T-helper 1 cell treated with Interleukin-12 subunit alpha and Interleukin-12 subunit beta and Interleukin-4 antibody, amounts not matched to agents 30 ng/mL and 1 ng/mL, for 36 hours (primary cell): Measurements from ENCODE around the gene SLC45A1. TPM values are rescaled to one million over a fixed set of nuclear protein-coding genes. Genes with fewer than 3 reads are reported as not detected.

Source experiments
- intact Hi-C: fragments of 100-400 bp; cut with micrococcal nuclease; formaldehyde crosslinking; loops from one replicate; pipeline ENCODE4 v1.15.1; 2024
- total RNA-seq: library from RNA; stranded (reverse); gene quantifications from 2 replicates; pipeline ENCODE4 v1.2.3, GENCODE V29; 2022

SLC45A1 gene
- total RNA-seq, 1 donor from 2014 or later, result 0.51 TPM

DNA sequence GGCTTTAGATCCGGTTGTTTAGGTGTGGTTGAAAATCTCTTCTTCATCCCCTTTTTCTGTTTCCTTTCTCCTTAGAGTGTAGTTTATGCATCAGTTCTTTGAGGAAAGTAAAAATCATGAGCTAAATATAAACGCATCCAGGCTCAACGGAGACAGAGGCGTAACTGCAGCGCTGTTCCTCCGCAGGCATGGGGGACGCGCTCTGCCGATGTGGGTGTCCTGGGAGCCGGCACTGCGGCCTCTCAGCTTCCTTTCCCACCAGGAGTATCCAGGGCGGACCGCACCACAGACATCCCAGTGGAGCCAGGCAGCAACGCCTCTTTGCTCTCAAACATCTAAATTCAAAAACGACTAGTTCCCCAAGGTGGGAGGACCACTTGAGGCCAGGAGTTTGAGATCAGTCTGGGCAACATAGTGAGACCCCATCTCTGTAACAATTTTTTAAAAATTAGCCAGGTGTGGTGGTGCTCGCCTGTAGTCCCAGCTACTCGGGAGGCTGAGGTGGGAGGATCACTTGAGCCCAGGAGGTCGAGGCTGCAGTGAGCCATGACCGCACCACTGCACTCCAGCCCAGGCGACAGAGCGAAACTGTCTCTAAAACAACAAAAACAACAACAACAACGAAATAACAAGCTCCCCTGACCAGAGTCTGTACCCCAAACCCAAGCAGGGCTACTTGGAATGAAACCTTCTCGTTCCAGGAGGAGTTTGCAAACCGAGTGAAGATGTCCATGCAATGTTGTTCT, 16.4 kb downstream of the SLC45A1 start:
- intact Hi-C loops, result no loop called here

DNA sequence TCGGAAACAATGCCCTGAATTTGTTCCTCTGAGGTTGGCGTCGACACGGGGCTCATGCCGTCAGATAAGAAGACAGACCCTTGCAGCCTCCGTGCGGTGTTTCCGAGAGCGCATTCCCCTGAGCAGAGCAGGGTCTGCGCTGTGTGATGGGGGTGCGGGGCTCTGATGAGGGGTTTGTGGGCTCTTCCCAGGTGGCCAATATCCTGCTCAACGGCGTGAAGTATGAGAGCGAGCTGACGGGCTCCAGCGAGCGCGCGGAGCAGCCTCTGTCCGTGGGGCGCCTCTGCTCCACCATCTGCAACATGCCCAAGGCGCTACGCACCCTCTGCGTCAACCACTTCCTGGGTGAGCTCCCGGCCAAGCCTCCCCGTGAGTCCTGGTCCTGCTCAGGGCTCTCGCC, 17.3 kb downstream of the SLC45A1 start:
- intact Hi-C loops, result no loop called here

DNA sequence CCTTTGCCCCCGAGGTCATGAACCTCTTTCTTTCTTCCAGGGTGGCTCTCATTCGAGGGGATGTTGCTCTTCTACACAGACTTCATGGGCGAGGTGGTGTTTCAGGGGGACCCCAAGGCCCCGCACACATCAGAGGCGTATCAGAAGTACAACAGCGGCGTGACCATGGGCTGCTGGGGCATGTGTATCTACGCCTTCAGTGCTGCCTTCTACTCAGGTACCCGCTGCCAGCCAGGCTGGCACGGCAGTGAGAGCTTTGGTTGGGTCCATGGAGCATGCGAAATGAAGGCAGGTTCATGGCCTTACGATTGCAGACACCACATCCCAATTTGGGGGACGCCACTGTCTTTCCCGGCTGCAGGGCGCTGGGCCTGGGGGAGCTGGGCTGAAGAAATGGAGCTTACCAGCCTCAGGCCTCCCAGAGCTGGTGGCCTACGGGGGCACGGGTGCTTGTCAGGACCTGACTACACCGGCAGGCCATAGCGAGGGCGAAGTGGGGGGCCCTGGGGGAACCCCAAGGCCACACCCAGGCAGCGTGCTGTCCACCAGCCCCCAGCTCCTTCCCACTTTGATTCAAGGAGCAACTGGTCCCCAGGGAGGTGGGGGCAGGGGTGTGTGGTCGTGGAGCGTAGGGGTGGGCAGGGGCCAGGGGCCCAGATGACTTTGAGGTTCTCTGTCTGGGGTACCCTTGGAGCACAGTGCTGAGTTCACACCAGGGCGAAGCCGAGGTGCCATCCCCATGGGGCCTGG, 20.0 kb downstream of the SLC45A1 start:
- intact Hi-C loops, result no loop called here

DNA sequence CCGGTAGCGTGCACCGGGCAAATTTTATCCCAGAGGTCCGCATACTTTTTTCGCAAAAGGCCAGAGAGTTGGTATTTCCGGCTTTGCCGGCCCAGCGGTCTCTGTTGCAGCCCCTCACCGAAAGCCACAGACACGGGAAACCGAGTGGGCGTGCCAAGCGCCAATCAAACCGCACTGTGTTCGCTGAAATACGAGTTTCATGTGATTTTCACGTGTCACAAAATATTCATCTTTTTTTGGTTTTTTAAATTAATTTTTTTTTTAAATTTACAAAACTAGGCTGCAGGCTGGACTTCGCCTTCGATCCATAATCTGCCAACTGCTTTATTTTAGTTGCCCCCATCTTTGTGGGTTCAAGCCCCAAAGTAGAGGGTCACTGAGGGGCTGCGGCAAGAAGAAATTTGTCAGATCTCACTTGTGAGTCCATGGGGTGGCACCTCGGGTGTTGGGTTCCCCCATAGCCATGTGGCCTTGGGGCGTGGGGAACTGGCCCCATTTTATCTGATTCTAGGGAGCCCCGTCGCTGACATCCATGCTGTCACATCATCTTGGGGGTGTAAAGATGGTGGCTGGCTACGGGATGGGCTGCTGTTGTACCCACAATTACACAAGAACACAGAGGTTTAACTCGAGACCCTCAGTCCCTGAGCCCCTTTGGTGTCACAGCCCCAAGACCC, 20.8 kb downstream of the SLC45A1 start:
- intact Hi-C loops, result no loop called here

DNA sequence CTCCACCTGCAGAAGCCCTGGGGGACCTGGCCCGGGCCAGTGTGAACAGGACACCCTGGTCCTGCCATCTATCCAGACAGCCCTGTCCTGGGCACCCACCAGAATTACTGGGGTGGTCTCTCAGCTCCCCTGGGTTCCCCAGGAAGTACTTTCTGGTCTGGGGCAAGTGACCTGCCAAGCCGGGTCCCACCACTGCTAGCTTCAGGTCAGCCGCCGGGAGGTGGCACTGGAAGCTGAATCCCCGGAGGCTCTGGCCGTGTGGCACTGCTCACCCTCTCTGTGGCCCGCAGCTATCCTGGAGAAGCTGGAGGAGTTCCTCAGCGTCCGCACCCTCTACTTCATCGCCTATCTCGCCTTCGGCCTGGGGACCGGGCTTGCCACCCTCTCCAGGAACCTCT, 21.3 kb downstream of the SLC45A1 start:
- intact Hi-C loops, result no loop called here

DNA sequence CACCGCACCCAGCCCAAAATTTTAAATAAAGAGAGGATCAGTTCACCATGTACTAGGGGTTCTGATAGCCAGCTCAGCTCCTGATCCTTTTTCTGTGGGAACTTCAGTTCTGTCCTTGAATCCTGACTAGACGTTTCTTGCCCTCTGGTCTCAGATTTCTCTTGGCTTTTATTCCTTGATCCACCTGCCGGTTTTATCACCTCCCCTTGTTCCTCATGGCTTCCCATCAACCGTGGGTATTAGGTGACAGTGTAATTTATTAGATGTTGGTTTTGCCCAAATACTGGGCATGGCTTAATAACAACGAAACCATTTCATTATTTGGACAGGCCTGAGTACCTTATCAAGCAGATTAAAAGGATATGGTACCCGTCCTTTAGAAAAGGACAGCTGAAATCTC, 22.5 kb downstream of the SLC45A1 start:
- intact Hi-C loops, result no loop called here

DNA sequence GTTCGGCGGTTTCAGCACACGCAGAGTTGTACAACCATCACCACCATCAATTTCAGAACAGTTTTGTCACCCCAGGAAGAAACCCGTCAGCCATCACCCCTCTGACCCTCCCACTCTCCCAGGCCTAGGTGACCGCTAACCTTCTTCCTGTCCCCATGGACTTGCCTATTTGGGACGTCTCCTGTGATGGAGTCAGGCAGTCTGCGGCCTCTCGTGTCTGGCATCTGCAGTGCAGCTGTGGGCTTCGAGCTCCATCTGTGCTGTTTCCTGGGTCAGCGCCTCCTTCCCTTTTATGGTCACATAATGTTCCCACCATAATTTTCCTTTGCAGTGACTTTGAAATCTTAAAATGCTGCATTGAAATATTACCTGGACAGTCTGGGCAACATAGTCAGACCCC, 24.4 kb downstream of the SLC45A1 start:
- intact Hi-C loops, result no loop called here

DNA sequence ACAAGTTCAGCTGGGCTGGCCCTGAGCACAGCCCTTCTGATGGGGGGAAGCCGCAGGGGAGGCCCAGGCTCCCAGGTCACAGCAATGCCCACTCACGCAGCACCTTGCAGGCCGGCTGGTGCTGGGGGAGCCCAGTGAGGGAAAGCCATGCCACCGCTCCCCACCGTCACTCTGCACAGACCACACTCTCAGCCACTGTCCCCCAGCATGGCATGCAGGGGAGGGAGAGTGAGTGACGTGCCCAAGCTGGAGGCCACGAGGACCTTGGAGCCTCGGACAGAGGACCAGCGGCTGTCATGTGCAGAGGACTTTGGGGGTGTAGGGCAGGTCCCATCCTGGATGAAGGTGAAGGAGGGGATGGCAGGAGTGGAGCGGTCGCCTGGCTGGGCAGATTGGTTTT, 25.1 kb downstream of the SLC45A1 start:
- intact Hi-C loops, result no loop called here

DNA sequence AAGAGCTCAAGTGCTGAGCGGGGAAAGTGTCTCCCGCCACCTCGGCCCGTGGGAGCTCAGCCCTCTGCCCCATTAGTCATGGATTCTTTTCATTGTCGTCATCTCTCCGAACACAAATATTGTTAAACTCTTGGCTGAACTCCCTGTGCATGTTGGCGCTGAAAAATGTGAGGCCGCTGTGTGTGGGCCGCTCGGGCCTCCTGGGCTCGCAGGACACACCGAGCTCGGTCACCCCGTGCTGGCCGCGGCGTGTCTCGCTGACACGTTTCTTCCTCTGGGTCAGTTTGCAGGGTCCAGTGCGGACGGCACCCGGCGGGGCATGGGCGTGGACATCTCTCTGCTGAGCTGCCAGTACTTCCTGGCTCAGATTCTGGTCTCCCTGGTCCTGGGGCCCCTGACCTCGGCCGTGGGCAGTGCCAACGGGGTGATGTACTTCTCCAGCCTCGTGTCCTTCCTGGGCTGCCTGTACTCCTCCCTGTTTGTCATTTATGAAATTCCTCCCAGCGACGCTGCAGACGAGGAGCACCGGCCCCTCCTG, 25.6 kb downstream of the SLC45A1 start:
- intact Hi-C loops, result no loop called here

DNA sequence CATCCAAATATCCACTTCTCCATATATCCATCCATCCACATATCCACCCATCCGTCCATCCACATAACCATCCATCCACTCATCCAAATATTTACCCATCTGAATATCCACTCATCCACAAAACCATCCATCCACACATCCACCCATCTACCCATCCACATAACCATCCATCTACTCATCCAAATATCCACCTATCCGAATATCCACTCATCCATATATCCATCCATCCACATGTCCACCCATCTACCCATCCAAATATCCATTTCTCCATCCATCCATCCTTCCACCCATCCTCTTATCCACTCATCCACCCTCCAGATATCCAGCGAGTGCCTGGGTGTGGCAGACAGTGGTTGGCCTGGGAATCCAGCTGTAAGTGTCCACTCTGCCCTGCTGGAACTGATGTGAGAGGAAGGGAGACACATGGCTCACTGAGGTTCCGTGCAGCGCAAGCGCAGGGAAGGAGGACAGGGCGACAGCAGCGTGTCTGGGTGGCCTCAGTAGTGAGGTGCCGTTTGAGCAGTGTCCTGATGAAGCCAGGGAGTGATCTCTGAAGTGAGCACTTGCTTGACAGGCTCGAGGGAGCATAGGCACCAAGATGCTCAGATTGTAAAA, 27.1 kb downstream of the SLC45A1 start:
- intact Hi-C loops, result no loop called here

DNA sequence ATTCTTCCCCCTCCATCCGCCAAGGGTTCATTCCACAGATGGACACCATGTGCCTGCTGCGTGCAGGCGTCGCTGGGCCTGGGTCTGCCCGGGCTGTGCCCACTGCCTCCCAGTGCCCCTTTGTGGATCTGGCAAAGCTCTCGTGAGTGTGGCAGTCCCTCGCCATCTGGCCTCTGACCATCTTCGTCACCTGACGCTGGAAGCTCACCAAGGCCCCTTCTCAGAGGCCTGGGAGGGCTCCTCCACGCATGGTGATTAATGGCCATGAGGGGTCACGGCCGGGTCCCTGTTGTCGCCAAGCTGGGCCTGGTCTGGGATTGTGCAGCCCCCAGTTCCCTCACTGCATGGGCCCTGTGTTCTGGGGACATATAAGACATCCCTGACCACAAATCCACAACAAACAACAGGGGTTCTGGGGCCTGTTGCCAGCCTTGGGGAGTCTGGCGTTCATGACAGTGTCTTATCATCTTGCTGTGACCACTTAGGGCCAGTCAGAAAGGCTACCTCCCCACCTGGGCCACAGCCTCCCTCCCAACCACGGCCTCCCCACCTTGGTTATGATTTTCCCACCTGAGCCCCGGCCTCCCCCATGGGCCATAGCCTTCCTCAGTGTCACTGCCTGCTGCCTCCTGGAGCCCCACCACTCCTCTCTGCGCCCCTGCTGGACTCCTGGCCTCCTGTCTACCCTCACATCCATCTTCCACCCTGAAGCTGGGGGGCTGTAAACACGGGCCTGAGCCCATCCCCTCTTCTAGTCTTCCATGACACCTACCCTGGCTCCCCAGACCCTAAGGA, 27.9 kb downstream of the SLC45A1 start:
- intact Hi-C loops, result no loop called here

DNA sequence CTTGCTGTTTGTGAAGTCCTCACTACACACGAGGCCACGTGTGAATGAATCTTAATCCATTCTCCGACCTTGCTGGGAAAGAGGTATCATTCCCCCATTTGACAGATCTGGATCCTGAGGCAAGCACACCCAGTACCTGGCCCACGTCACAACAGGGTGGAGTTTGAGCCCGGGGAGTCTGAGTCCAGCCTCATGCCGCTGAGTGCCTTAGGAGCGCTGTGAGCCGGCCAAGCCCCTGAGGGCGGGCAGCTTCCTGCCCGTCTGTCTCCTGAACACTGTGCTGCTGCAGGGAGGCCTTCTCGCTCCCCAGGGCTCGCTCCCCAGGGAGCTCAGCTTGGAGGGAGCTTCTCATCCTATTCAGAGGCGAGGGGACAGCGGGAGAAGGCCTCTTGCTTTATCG, 29.7 kb downstream of the SLC45A1 start:
- intact Hi-C loops, result no loop called here

DNA sequence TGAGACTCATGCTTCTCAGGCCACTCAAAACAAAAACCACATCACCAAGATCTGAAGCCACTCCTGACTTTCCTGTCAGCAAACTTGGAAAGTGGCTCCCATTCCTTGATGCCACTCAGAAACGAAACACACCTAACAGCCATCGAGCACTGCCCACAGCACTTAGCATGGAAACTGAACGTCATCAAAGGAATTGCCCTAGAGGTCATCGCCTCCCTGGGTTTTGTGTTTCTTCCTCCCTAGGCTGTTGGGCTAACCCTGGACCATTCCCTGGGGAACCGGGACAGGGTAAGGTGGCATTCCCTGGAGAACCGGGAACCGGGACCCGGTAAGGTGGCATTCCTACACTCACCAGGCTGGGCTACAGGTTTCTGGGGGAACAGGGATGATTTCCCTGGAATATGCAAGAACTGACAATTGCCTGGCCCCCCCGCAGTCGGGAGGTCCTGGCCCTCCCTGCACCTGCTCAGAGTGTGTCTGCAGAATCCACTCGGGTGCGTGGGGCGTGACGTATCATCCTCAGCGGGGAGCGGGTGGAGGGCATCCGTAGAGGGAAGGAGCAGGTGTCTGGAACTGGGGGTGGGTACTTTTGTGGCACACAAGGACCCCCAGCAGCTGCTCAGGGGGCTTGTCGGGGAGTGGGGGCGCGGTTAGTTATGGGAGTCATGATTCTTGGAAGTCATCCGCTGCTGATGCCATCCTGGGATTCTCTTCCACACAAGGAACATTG, 30.3 kb downstream of the SLC45A1 start:
- intact Hi-C loops, result no loop called here

DNA sequence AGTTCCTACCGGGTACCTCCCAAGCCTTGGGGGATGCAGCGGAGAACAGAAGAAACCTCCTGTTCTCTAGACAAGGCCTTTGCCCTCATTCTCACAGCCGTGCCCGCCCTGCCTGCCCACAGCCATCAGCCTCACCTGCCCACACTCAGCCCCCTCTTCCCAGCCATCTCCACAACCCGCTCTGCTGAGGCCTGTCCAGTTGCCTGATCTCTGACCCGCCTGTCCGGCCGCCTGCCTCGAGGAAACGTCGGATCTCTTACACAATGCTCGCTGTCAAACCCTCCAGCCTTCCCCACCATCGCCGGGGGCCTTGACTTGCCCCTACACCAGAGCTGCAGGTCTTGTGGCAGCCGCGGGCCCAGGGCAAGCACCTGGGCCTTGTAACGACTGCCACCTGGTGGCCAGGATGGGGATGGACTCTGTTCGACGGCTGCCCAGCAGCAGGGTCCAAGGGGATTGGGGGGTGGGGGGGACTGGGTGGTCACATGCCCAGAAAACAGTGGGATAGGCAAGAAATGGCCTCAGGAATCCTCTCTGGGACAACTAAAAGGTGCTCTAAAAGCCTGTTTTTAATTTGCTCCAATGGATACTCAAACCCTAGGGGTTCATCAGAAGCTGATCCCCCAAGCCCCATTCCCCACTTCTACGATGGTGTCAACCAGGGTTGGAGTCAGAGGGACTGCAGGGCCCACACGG, 31.0 kb downstream of the SLC45A1 start:
- intact Hi-C loops, result loop anchor here (1.0 kb wide), 5 partner anchors 31 to 367 kb away; partner anchors contain the start of gene SLC45A1

DNA sequence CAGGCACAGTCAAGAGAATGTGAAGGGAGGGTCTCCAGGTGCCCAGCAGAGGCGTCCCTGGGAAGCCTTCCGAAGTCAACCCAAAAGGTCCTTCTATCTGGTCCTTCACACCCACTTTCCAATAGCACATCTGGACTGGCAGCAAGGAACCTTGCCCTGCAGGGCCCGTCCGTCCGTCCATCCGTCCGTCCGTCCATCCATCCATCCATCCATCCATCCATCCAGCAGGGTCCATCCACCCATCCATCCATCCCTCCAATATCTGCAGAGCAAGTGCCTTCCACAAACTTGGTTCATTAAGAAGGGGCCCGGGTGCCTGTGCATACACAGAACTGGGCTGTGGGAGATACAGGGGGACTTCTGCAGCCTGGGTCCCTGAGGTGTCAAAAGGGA, 31.6 kb downstream of the SLC45A1 start:
- intact Hi-C loops, result loop anchor here (1.0 kb wide), 5 partner anchors 31 to 367 kb away; partner anchors contain the start of gene SLC45A1

DNA sequence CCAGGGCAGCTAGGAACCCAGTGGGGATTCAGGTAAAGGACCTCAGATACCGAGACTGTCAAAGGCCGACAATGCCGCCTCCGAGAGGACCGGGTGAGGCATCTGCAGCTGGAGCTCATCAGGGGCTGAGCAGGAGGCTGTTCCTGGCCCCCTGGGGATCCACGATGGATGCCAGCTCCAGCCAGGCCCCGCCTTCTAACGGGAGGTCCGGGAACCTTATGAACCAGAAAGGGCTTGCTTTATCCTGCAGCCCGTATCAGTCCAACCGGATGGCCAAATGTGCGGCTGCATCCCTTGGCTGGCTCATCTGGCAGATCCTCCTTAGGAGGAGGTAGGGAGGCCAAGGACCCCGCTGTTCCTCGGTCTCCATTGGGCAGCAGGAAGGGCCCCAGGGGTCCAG, 32.0 kb downstream of the SLC45A1 start:
- intact Hi-C loops, result loop anchor here (1.0 kb wide), 5 partner anchors 32 to 368 kb away; partner anchors contain the start of gene SLC45A1

DNA sequence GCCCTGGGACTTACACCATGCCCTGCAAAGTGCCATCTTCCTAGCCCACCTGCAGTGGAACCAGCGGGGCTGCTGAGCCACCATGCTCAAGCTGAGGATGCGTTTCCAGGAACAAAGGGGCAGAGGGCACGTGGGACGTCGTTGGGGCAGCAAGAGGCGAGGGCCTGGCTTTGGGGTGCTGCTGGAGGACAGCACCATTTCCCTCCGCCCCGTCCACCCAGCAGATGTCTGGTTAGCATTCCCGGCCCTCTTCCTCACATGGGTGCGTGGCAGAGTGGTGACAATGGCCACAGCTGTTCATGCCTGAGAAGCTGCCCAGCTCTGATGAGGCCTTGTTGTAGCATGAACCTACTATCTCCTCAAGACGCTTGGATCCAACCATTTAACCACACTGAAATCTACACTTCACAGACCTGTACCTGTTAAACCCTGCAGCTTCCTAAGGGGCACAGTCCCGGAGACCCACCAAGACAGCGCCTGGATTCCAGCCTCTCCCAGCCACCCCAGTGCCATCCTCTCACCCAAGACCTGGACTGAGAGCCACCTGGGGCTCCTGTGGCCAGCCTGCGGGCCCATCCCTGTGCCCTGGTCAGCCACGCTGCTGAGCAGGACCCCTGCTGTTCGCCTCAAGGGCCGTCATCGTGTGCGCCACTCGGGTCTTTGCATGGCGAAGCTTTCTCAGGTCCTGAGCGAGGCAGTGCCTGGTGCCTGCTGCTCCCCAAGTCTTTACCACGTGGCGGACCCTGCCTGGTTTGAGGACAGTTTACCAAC, 33.2 kb downstream of the SLC45A1 start:
- intact Hi-C loops, result no loop called here

DNA sequence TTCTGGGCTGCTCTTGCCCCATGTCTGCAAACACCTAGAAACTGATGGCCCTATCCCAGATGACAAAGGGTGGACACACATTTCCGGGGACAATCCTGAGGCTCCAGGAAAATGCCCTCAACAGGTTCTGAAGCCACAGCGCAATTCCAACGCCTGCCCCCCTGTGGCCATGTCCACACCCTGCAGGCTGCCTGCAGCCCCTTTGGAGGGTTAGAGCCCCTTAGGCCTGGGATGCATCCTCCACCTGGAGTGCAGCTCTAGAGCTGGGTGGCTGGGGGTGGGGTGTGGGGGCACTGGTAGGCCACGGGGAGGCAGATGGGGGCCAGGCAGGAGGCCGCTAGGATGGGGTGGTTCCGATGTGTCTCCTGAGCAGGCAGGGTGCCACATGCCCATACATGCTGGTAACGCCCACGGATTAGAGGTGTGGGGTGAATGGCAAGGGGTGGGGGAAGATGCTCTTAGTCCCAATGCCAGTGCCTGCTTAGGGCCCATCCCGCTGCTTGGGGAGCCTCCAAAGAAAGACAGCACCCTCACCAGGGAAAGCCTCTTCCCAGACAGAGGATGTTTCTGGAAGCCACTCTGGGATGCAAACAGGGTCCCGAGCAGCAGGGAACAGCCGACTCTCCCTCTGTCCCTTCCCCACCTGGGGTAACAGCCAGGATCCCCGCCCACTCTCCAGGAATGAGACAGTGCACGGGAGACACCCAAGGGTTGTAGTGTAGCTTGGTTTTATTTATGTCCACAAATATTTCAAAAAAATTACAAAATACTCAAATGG, 34.0 kb downstream of the SLC45A1 start:
- intact Hi-C loops, result no loop called here
